D721Med (cell line): ENCODE data around the gene SSTR3.

Experiments used
- DNase-seq: peaks from one replicate; pipeline ENCODE4 v3.0.0; 2011; ENCODE audit warnings: low spot score; ENCODE audit not compliant: insufficient read length
- FAIRE-seq: peaks from 2 replicates; lab custom pipeline; 2011; peaks lifted over from hg19 to GRCh38; lab: Jason Lieb, UNC
- TF ChIP-seq, protein P1 (sequence below): IDR thresholded peaks from 2 replicates; pipeline ENCODE4 v1.5.1; 2012; ENCODE audit warnings: mild to moderate bottlenecking, control low read depth; ENCODE audit not compliant: insufficient read depth; ENCODE audit errors: missing control alignments

SSTR3 gene

DNA sequence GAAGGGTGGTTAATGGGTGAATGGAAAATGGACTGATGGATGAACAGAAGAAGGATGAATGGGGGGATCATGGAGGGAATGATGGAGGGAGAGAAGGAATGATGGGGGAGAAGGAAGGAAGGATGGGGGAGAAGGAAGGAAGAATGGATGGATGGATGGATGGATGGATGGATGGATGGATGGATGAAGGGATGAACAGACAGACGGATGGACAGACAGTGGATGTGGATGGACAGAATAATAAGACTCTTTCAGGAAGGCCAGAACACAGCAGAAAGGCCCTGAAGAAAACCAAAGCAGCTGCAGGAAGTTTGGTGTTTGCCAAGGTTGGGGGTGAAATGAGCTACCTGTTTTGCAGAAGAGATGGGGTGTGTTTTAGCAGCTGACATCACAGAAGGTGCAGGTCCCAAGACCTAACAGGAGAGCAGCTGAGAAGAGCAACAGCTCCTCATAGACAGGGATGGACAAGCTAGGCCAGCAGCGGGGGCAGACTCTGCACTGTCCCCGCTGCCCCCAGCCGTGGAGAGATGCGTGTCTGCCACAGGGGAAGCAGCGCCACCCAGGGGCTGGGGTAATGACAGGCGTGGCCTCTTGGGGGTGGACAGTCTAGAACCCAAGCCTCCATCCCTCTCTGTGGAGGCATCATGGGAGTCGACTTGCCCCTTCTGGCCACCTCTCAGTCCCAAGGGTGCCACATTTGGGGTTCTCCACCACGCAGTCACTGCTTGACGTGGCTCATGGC is 42.2 kb downstream of the SSTR3 start:
- no peak for FAIRE-seq
- TF ChIP-seq, protein P1, sequence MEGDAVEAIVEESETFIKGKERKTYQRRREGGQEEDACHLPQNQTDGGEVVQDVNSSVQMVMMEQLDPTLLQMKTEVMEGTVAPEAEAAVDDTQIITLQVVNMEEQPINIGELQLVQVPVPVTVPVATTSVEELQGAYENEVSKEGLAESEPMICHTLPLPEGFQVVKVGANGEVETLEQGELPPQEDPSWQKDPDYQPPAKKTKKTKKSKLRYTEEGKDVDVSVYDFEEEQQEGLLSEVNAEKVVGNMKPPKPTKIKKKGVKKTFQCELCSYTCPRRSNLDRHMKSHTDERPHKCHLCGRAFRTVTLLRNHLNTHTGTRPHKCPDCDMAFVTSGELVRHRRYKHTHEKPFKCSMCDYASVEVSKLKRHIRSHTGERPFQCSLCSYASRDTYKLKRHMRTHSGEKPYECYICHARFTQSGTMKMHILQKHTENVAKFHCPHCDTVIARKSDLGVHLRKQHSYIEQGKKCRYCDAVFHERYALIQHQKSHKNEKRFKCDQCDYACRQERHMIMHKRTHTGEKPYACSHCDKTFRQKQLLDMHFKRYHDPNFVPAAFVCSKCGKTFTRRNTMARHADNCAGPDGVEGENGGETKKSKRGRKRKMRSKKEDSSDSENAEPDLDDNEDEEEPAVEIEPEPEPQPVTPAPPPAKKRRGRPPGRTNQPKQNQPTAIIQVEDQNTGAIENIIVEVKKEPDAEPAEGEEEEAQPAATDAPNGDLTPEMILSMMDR, result no peak
- DNase-seq, result no peak

DNA sequence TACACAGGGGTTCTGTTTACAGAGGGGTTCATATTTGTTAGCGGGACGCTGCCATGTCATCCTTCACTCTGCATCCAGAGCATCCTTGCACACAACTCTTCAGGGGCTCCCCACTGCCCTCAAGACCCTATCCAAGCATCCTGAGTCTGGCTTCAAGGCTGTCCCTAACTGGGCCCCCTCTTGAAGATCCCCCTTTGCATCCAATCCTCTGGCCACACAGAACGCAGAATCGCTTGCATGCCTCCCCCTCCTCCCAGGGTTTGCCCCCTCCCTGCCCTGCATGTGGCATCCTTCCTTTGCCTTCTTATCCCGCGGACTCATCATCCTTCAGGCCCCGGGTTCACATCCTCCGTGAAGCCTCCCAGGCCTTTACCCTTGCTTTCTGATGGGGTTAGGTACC is 42.9 kb downstream of the SSTR3 start:
- TF ChIP-seq, protein P1, result no peak
- DNase-seq, result no peak
- no peak for FAIRE-seq

DNA sequence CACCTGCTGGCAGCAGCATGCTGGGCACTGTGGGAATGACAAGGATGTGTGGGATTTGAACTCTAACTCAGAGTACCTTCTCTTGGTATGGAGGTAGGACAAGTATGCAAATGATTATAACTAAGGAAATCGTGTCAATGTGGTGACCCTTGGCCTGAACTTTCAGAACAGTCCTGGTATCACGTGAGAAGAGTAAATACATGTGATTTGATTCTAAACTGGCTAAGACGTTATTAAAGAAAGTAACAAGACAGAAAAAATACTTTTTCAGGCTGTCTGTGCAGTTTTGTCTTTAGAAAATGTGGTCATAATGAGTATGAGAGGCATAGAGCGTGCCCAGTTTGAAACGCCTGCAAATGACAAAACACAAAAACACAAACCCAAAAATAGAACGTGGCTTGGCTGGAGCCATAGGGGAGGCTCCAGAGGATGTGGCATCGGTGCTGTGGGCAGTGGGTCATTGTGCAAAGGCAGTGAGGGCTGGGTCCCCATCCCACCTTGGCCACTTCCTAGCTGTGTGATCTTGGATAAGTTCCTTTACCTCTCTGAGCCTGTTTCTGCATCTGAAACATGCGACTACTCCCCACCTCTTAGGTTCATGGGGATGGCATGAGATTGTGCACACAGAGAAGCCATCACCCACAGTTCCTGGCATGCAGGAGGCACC is 44.2 kb downstream of the SSTR3 start:
- DNase-seq (no peak), FAIRE-seq (no peak)
- TF ChIP-seq, protein P1, result no peak

- no peak for DNase-seq
- TF ChIP-seq, protein P1, result no peak
- no peak for FAIRE-seq
Measured at GRCh38 chr22:37167176-37167980, 44.9 kb downstream of the SSTR3 start.

DNA sequence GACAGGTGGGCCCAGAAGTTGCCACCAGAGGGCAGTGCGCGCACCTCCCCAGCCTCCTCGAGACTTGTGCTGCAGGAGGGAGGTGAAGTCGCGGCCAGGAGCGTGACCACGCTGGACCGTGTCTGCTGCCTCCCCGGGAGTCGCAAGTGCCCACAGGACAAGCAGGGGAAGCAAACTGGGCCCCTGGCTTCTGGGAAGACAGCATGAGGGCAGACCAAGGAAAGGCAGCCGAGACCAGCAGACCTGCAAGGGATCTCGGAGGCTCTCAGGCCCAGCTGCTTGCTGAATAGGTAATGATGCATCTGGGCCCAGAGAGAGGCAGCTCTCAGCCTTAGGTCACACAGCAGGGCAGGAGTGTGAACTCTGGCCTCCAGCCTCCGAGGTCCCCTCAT is 45.6 kb downstream of the SSTR3 start:
- FAIRE-seq, result no peak
- TF ChIP-seq, protein P1, result peak; percentile 76

DNA sequence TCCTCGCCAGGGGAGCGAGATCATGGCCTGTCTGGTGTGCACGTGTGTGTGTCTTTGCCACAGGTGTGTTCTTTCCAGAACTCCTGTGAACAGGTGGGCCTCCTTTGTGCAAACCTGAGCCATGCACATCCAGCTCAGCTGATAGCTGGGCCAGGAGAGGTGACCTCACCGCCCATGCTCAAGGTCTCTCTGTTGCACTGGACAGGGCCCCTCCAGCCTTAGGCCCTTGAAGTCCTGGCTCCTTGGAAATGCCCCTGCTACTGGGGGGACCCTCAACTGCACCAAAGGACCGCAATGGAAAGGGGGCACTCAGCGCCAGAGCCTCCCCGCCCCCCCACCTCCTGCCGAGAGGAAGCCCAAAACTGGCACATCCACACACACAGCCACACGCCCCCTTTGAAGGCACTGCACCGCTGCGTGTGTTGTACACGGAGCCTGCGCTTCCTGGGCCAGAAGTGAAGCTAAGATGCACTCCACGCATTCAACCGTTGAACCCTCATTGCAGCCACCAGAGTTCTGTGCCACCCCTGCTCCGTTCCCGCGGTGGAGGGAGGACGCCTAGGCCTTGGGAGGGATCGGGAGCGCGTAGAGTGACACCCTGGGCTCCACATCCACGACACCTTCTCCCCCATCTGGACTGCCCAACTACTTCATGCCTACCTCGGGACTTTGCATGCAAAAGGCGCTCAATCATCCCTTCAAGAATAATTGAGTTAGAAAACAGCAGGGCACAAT is 46.2 kb downstream of the SSTR3 start:
- FAIRE-seq (no peak), DNase-seq (no peak)
- TF ChIP-seq, protein P1, result no peak

More for the DNA sequence above, 45.6 kb downstream of the SSTR3 start:
- DNase-seq, result peak; percentile 71
